HCT116 (cell line): ENCODE measurements around the gene HOMER2. TPM values are rescaled to one million over a fixed set of nuclear protein-coding genes. Genes with fewer than 3 reads are reported as not detected.

Source experiments
- ATAC-seq: fragments of 200-7000 bp; cut with Tn5 transposase; 2 replicates; pipeline ENCODE4 v1.9.1; 2020; ENCODE audit warnings: mild to moderate bottlenecking, moderate library complexity
- BruUV-seq: library from RNA; stranded (reverse); fragments of 400-500 nt; replicated peaks from 2 replicates; lab custom pipeline; 2021; lab: Mats Ljungman, UMichigan
- CTCF ChIA-PET: fragments of 300-600 bp; sonication (Branson Sonifier 250); formaldehyde crosslinking; loops from one replicate; lab custom pipeline; 2021; ENCODE audit warnings: antibody characterized with exemption; lab: Charles Lee
- POLR2A ChIA-PET: fragments of 300-600, 350-600 bp; sonication (Branson Sonifier 250); formaldehyde crosslinking; loops from one replicate; lab custom pipeline; 2021; ENCODE audit warnings: antibody characterized with exemption; lab: Charles Lee
- RAD21 ChIA-PET, 2 experiments: fragments of 300-600 bp; sonication (Branson Sonifier 250); formaldehyde crosslinking; loops; one replicate each; lab custom pipeline; 2023; ENCODE audit warnings: low total read pairs in 2 of 2; ENCODE audit not compliant: uncharacterized antibody in 2 of 2, unreplicated experiment in 2 of 2, low non-redundant PET in 1 of 2; lab: Charles Lee
- DNase-seq: peaks from one replicate; pipeline ENCODE4 v3.0.0-alpha.2; 2010; ENCODE audit warnings: low read depth, low spot score
- H2AFZ ChIP-seq: fragments of 200-600 bp; shearing (Covaris generic), sonication (generic); 2 replicates; pipeline ENCODE4 v1.6.1; 2017; ENCODE audit warnings: low read depth, mixed run types, mixed read lengths, antibody characterized with exemption, low read length; ENCODE audit not compliant: poor library complexity, severe bottlenecking
- H3K27ac ChIP-seq: 2 replicates; pipeline ENCODE4 v1.5.1; 2012; ENCODE audit warnings: low read depth, low read length
- H3K27me3 ChIP-seq: fragments of 200-600 bp; sonication (generic); 2 replicates; pipeline ENCODE4 v1.6.1; 2016; ENCODE audit warnings: mixed run types, low read length, mixed read lengths; ENCODE audit not compliant: insufficient read depth
- H3K36me3 ChIP-seq, 2 experiments: fragments of 200-500 bp in 1 of 2; fragments of 200-600 bp in 1 of 2; sonication (Bioruptor generic) in 1 of 2; sonication (generic) in 1 of 2; 2 replicates each; pipeline versions ENCODE4 v1.5.1 to v1.6.1; 2014 to 2016; ENCODE audit warnings: low read length in 2 of 2, inconsistent platforms in 1 of 2, mixed read lengths in 1 of 2, mixed run types in 1 of 2; ENCODE audit not compliant: insufficient read depth in 2 of 2, control insufficient read depth in 1 of 2
- H3K4me1 ChIP-seq, 2 experiments: fragments of 200-600 bp in 1 of 2; sonication (generic) in 1 of 2; 2 replicates each; pipeline versions ENCODE4 v1.5.1 to v1.6.1; 2012 to 2017; ENCODE audit warnings: low read length in 2 of 2, inconsistent platforms in 1 of 2, mild to moderate bottlenecking in 1 of 2, mixed read lengths in 1 of 2, mixed run types in 1 of 2, moderate library complexity in 1 of 2; ENCODE audit not compliant: insufficient read depth in 2 of 2, control insufficient read depth in 1 of 2
- H3K4me2 ChIP-seq: fragments of 200-600 bp; sonication (generic); 2 replicates; pipeline ENCODE4 v1.6.1; 2017; ENCODE audit warnings: mixed run types, low read length, mixed read lengths
- H3K4me3 ChIP-seq, 2 experiments: fragments of 200-600 bp in 1 of 2; sonication (generic) in 1 of 2; replicated peaks in 1 of 2; 2 replicates each; pipeline ENCODE4 v1.5.1; 2011 to 2016; ENCODE audit warnings: low read length in 2 of 2, control low read depth in 1 of 2, low read depth in 1 of 2, mild to moderate bottlenecking in 1 of 2, mixed read lengths in 1 of 2, mixed run types in 1 of 2
- H3K79me2 ChIP-seq: fragments of 200-600 bp; sonication (generic); 2 replicates; pipeline ENCODE4 v1.6.1; 2017; ENCODE audit warnings: mild to moderate bottlenecking, mixed run types, low read length, moderate library complexity, mixed read lengths; ENCODE audit not compliant: insufficient read depth
- H3K9ac ChIP-seq: fragments of 200-600 bp; sonication (generic); 2 replicates; pipeline ENCODE4 v1.6.1; 2016; ENCODE audit warnings: low read length, mixed read lengths
- H3K9me2 ChIP-seq: fragments of 200-600 bp; sonication (generic), shearing (Covaris generic); 2 replicates; pipeline ENCODE4 v1.6.1; 2017; ENCODE audit warnings: mixed run types, mild to moderate bottlenecking, moderate library complexity; ENCODE audit not compliant: insufficient read depth
- H3K9me3 ChIP-seq, 2 experiments: fragments of 200-500 bp in 1 of 2; fragments of 200-600 bp in 1 of 2; sonication (Bioruptor generic) in 1 of 2; sonication (generic) in 1 of 2; 2 replicates each; pipeline ENCODE4 v1.6.1; 2014 to 2017; ENCODE audit warnings: low read length in 2 of 2, mixed read lengths in 2 of 2, inconsistent platforms in 1 of 2, low read depth in 1 of 2, mild to moderate bottlenecking in 1 of 2, mixed run types in 1 of 2, moderate library complexity in 1 of 2; ENCODE audit not compliant: control insufficient read depth in 1 of 2, insufficient read depth in 1 of 2
- H4K20me1 ChIP-seq: fragments of 200-600 bp; sonication (generic), shearing (Covaris generic); 2 replicates; pipeline ENCODE4 v1.6.1; 2017; ENCODE audit warnings: mixed run types, mild to moderate bottlenecking, moderate library complexity; ENCODE audit not compliant: insufficient read depth
- CTCF ChIP-seq, 3 experiments: fragments of 200-600 bp in 1 of 3; sonication (generic) in 1 of 3; IDR thresholded peaks in 2 of 3; conservative IDR thresholded peaks in 1 of 3; 2 replicates each; pipeline ENCODE4 v1.5.1; 2012 to 2017; ENCODE audit warnings: low read depth in 2 of 3, low read length in 2 of 3, antibody characterized with exemption in 1 of 3, borderline replicate concordance in 1 of 3, control low read depth in 1 of 3, mild to moderate bottlenecking in 1 of 3, mixed read lengths in 1 of 3, mixed run types in 1 of 3, moderate library complexity in 1 of 3; ENCODE audit not compliant: insufficient read depth in 1 of 3
- FOSL1 ChIP-seq: IDR thresholded peaks from 2 replicates; pipeline ENCODE4 v1.6.1; 2012; ENCODE audit warnings: low read depth
- POLR2A ChIP-seq: IDR thresholded peaks from 2 replicates; pipeline ENCODE4 v1.7.0; 2011; ENCODE audit warnings: borderline replicate concordance; ENCODE audit not compliant: insufficient read depth, insufficient read length; ENCODE audit errors: extremely low read depth
- RAD21 ChIP-seq: IDR thresholded peaks from 2 replicates; pipeline ENCODE4 v1.6.1; 2012; ENCODE audit warnings: low read depth, mild to moderate bottlenecking
- ZBTB33 ChIP-seq: IDR thresholded peaks from 2 replicates; pipeline ENCODE4 v1.6.1; 2011; ENCODE audit warnings: mild to moderate bottlenecking, low read length, moderate library complexity; ENCODE audit not compliant: insufficient replicate concordance; ENCODE audit errors: extremely low read depth
- intact Hi-C: fragments of 100-400 bp; cut with micrococcal nuclease; formaldehyde crosslinking; loops from 2 replicates; pipeline ENCODE4 v1.10.0; 2022
- total RNA-seq: library from RNA; stranded (reverse); gene quantifications from one replicate; pipeline ENCODE4 v1.2.1, GENCODE V29; 2021; ENCODE audit not compliant: unreplicated experiment

HOMER2 gene
- total RNA-seq, 1 experiment from 2014 or later = 3.9 TPM

- intact Hi-C loops = no loop called here
- H3K4me3 ChIP-seq = no peak overlapping the region
- H2AFZ ChIP-seq = no peak overlapping the region
- no peaks in the 10 kb centered on the region for H4K20me1 ChIP-seq
- no peak overlapping the region for H3K27ac ChIP-seq
- H3K9ac ChIP-seq = no peak overlapping the region
- H3K79me2 ChIP-seq = no peaks in the 10 kb centered on the region
- RAD21 ChIA-PET = interaction anchor here in 1 of 2 experiments (1.0 kb wide), 1 partner anchor 18 kb away, joined by 5 read pairs; no protein-coding TSS in a partner anchor
- no peaks in the 10 kb centered on the region for H3K9me2 ChIP-seq
- no peaks in the 10 kb centered on the region for H3K4me1 ChIP-seq
- POLR2A ChIA-PET = no interaction called here
- no peaks in the 10 kb centered on the region for H3K9me3 ChIP-seq
- BruUV-seq = no TSS peak
- DNase-seq = no peak
- no peak overlapping the region for H3K4me2 ChIP-seq
- TF ChIP-seq POLR2A (no peak), CTCF (IDR thresholded peaks at IDR 0.05 in 2 of 3, conservative IDR thresholded peaks at IDR 0.05 in 1 of 3; ENCODE audit: borderline replicate concordance in 1 of 3, insufficient read depth in 1 of 3, low read depth in 2 of 3, low read length in 2 of 3) (no peak), FOSL1 (no peak), RAD21 (no peak), ZBTB33 (no peak)
- TF ChIP-seq, all 23 proteins: peak for 0
- Histone ChIP-seq H3K36me3 (no peaks in the 10 kb centered on the region), H3K27me3 (no peaks in the 10 kb centered on the region)
- CTCF ChIA-PET = no interaction called here
- no peak for ATAC-seq
Observed at GRCh38 chr15:82958638-82959037, 6.1 kb upstream of the HOMER2 start.
